Endothelial cell of umbilical vein (primary cell): Measurements from ENCODE around the gene IPPK. TPM values are rescaled to one million over a fixed set of nuclear protein-coding genes. Genes with fewer than 3 reads are reported as not detected.

ENCODE experiments used
- BruUV-seq: library from RNA; stranded (reverse); fragments of 400-500 nt; replicated peaks from 2 replicates; lab custom pipeline; 2021; lab: Mats Ljungman, UMichigan
- CTCF ChIA-PET: fragments of 300-600, 350-600 bp; sonication (Branson Sonifier 250); formaldehyde crosslinking; loops from one replicate; lab custom pipeline; 2021; ENCODE audit warnings: antibody characterized with exemption, inconsistent platforms; lab: Charles Lee
- POLR2A ChIA-PET: fragments of 300-600, 350-600 bp; sonication (Branson Sonifier 250); formaldehyde crosslinking; loops from one replicate; lab custom pipeline; 2021; ENCODE audit warnings: antibody characterized with exemption, inconsistent platforms; lab: Charles Lee
- DNase-seq: peaks from one replicate; pipeline ENCODE4 v3.0.0-alpha.2; 2011; ENCODE audit warnings: low read depth, low spot score
- FAIRE-seq: peaks from 2 replicates; lab custom pipeline; 2011; peaks lifted over from hg19 to GRCh38; lab: Jason Lieb, UNC
- H2AFZ ChIP-seq: 2 replicates; pipeline ENCODE4 v1.6.0; 2012; ENCODE audit warnings: low read depth, low read length, control low read depth, inconsistent platforms
- H3K27ac ChIP-seq: 2 replicates; pipeline ENCODE4 v1.5.1; 2011; ENCODE audit warnings: low read depth, mild to moderate bottlenecking, control low read depth, low read length, moderate library complexity; ENCODE audit not compliant: insufficient read depth
- H3K27me3 ChIP-seq, 2 experiments: 2 replicates each; pipeline versions ENCODE4 v1.6.0 to v1.6.1; 2011; ENCODE audit warnings: low read length in 2 of 2, mixed read lengths in 1 of 2; ENCODE audit not compliant: control insufficient read depth in 2 of 2, insufficient read depth in 2 of 2
- H3K36me3 ChIP-seq, 2 experiments: 2 replicates in 1 of 2; 3 replicates in 1 of 2; pipeline ENCODE4 v1.5.1; 2011; ENCODE audit warnings: low read length in 2 of 2, mild to moderate bottlenecking in 1 of 2, moderate library complexity in 1 of 2; ENCODE audit not compliant: control insufficient read depth in 2 of 2, insufficient read depth in 2 of 2; ENCODE audit errors: extremely low read depth in 1 of 2
- H3K4me1 ChIP-seq: 3 replicates; pipeline ENCODE4 v1.5.1; 2011; ENCODE audit warnings: mild to moderate bottlenecking, low read length; ENCODE audit not compliant: control insufficient read depth, insufficient read depth; ENCODE audit errors: extremely low read depth
- H3K4me2 ChIP-seq: 2 replicates; pipeline ENCODE4 v1.6.1; 2011; ENCODE audit warnings: low read length, control low read depth, mixed read lengths; ENCODE audit not compliant: insufficient read depth
- H3K4me3 ChIP-seq, 3 experiments: fragments of 200-600 bp in 1 of 3; sonication (generic), shearing (Covaris generic) in 1 of 3; replicated peaks in 1 of 3; 2 replicates each; pipeline ENCODE4 v1.5.1; 2011 to 2016; ENCODE audit warnings: control low read depth in 3 of 3, low read length in 3 of 3, mild to moderate bottlenecking in 2 of 3, inconsistent platforms in 1 of 3, low read depth in 1 of 3, moderate library complexity in 1 of 3; ENCODE audit not compliant: insufficient read depth in 1 of 3
- H3K79me2 ChIP-seq: 2 replicates; pipeline ENCODE4 v1.6.0; 2012; ENCODE audit warnings: low read length, inconsistent platforms; ENCODE audit not compliant: control insufficient read depth, insufficient read depth
- H3K9ac ChIP-seq: replicated peaks from 2 replicates; pipeline ENCODE3; 2011; ENCODE audit warnings: low read length, control low read depth; ENCODE audit not compliant: insufficient read depth; ENCODE audit errors: extremely low read depth
- H3K9me1 ChIP-seq: replicated peaks from 3 replicates; pipeline ENCODE4 v1.6.0; 2011; ENCODE audit warnings: mild to moderate bottlenecking, low read length; ENCODE audit not compliant: control insufficient read depth, insufficient read depth; ENCODE audit errors: extremely low read depth
- H3K9me3 ChIP-seq: replicated peaks from 2 replicates; pipeline ENCODE4 v1.5.1; 2012; ENCODE audit warnings: low read length, inconsistent platforms; ENCODE audit not compliant: control insufficient read depth, insufficient read depth
- H4K20me1 ChIP-seq: replicated peaks from 2 replicates; pipeline ENCODE3; 2011; ENCODE audit warnings: mild to moderate bottlenecking, low read length; ENCODE audit not compliant: control insufficient read depth, insufficient read depth; ENCODE audit errors: extremely low read depth
- EZH2 ChIP-seq: IDR thresholded peaks from 2 replicates; pipeline ENCODE4 v1.6.1; 2012; ENCODE audit warnings: borderline replicate concordance, low read depth, mild to moderate bottlenecking, moderate library complexity, low read length, inconsistent platforms; ENCODE audit not compliant: severe bottlenecking
- FOS ChIP-seq: IDR thresholded peaks from 2 replicates; pipeline ENCODE4 v1.6.1; 2011; ENCODE audit warnings: mild to moderate bottlenecking, low read length, moderate library complexity, borderline replicate concordance; ENCODE audit not compliant: insufficient read depth
- GATA2 ChIP-seq: IDR thresholded peaks from 2 replicates; pipeline ENCODE4 v1.7.0; 2011; ENCODE audit warnings: low read depth, mild to moderate bottlenecking, moderate library complexity, mixed read lengths, low read length; ENCODE audit not compliant: insufficient read length, insufficient read depth
- JUN ChIP-seq: IDR thresholded peaks from 2 replicates; pipeline ENCODE4 v1.6.1; 2011; ENCODE audit warnings: borderline replicate concordance, low read depth; ENCODE audit not compliant: insufficient read length, insufficient read depth
- MYC ChIP-seq: IDR thresholded peaks from one replicate; pipeline ENCODE4 v1.6.1; 2011; ENCODE audit warnings: mild to moderate bottlenecking, low read depth, low read length
- POLR2A ChIP-seq: IDR thresholded peaks from 2 replicates; pipeline ENCODE4 v1.6.1; 2012; ENCODE audit warnings: low read depth, mild to moderate bottlenecking, control low read depth, low read length
- POLR2AphosphoS5 ChIP-seq: IDR thresholded peaks from 2 replicates; pipeline ENCODE4 v1.6.1; 2012; ENCODE audit warnings: low read depth, mild to moderate bottlenecking, control low read depth, low read length, moderate library complexity; ENCODE audit not compliant: insufficient read depth
- dilution Hi-C: fragments of 300-500 bp; cut with MboI; formaldehyde crosslinking; loops from one replicate; pipeline ENCODE4 v1.15.0; 2019; ENCODE audit warnings: low sequenced_read_pairs; ENCODE audit not compliant: extremely low pct_ligation_motif_present
- intact Hi-C: fragments of 100-400 bp; cut with micrococcal nuclease; formaldehyde crosslinking; loops from one replicate; pipeline ENCODE4 v1.10.0; 2022
- polyA plus RNA-seq, 4 experiments: library from polyadenylated mRNA; depleted of rRNA in 3 of 4; stranded (reverse) in 3 of 4; unstranded in 1 of 4; fragments of >200 nt; gene quantifications; 2 replicates each; pipeline versions ENCODE4 v1.2.1 to v1.2.3, GENCODE V29; 2011 to 2012; ENCODE audit warnings: missing spikeins in 1 of 4
- total RNA-seq: library from RNA; stranded (reverse); gene quantifications from 2 replicates; pipeline ENCODE4 v1.2.3, GENCODE V29; 2021
- TF ChIP-seq, protein P1 (sequence below), 2 donors: IDR thresholded peaks; 1 replicate in 1 of 2; 2 replicates in 1 of 2; pipeline ENCODE4 v1.5.1; 2011; ENCODE audit warnings: low read length in 2 of 2, mild to moderate bottlenecking in 2 of 2, moderate library complexity in 2 of 2, control low read depth in 1 of 2, inconsistent platforms in 1 of 2, low read depth in 1 of 2; ENCODE audit not compliant: insufficient read depth in 1 of 2; ENCODE audit errors: extremely low read depth in 1 of 2
- TF ChIP-seq, protein P2 (sequence below): IDR thresholded peaks from 2 replicates; pipeline ENCODE4 v1.6.1; 2011; ENCODE audit not compliant: insufficient read depth, insufficient read length

IPPK gene
- total and polyA plus RNA-seq, 2 donors (not counting 3 experiments of a cell fraction or from before 2014, with no cell fraction given), result 14.0 to 28.0 TPM

DNA sequence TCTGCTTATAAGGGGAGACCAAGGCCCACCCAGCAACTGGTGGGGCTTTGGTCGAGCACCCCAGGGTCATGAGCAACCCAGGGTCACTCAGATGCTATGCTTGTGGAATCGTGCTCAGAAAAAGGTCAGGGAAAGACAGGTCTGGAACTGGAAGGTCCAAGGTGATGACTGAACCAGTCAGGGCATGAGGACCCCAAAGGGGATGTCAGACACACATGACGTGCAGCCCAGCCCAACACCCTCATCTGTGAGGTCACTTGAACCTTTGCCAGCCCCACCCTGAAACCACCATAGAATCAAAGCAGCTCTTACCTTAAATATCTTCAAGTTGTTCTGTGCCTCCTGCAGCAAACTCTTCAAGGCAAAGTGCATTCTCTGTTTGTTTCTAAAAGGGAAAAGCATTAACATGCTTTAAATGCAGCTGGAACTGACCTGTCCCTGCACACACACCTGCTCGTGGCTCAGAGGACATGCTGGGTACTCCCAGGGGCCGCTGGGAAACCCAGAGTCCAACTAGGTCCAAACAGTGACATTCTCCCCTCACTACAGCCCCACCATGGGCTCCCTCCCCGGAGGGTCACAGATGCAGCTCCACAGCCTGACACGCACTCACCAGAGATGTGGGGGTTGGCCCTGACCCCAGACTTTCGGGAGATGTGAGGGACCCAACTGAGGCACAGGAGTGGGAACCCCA is 29.4 kb downstream of the IPPK start:
- H3K36me3 ChIP-seq, result peaks cover 10 to 45% of the 10 kb centered on the region in 2 experiments
- no peaks in the 10 kb centered on the region for H3K27me3 ChIP-seq
- no peak overlapping the region for H3K4me3 ChIP-seq
- intact Hi-C loops (no loop called here), dilution Hi-C loops (no loop called here)
- H3K9me3 ChIP-seq, result no peaks in the 10 kb centered on the region
- no peak for TF ChIP-seq EZH2
- no peak for TF ChIP-seq JUN
- TF ChIP-seq FOS, result no peak
- TF ChIP-seq GATA2, result no peak
- TF ChIP-seq POLR2A, result no peak
- TF ChIP-seq, protein P1, sequence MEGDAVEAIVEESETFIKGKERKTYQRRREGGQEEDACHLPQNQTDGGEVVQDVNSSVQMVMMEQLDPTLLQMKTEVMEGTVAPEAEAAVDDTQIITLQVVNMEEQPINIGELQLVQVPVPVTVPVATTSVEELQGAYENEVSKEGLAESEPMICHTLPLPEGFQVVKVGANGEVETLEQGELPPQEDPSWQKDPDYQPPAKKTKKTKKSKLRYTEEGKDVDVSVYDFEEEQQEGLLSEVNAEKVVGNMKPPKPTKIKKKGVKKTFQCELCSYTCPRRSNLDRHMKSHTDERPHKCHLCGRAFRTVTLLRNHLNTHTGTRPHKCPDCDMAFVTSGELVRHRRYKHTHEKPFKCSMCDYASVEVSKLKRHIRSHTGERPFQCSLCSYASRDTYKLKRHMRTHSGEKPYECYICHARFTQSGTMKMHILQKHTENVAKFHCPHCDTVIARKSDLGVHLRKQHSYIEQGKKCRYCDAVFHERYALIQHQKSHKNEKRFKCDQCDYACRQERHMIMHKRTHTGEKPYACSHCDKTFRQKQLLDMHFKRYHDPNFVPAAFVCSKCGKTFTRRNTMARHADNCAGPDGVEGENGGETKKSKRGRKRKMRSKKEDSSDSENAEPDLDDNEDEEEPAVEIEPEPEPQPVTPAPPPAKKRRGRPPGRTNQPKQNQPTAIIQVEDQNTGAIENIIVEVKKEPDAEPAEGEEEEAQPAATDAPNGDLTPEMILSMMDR (IDR thresholded peaks at IDR 0.05; ENCODE audit: extremely low read depth in 1 of 2, insufficient read depth in 1 of 2, low read depth in 1 of 2, low read length in 2 of 2), result no peak
- TF ChIP-seq, protein P2, sequence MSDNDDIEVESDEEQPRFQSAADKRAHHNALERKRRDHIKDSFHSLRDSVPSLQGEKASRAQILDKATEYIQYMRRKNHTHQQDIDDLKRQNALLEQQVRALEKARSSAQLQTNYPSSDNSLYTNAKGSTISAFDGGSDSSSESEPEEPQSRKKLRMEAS, result no peak
- no peak for TF ChIP-seq MYC
- TF ChIP-seq POLR2AphosphoS5, result no peak
- H4K20me1 ChIP-seq, result no peaks in the 10 kb centered on the region
- no peak for FAIRE-seq
- H3K4me2 ChIP-seq, result no peak overlapping the region
- H3K27ac ChIP-seq, result no peak overlapping the region
- no peaks in the 10 kb centered on the region for H3K79me2 ChIP-seq
- H3K4me1 ChIP-seq, result no peaks in the 10 kb centered on the region
- CTCF ChIA-PET, result no interaction called here
- DNase-seq, result no peak
- H3K9ac ChIP-seq, result no peak overlapping the region
- no TSS peak for BruUV-seq
- no peaks in the 10 kb centered on the region for H3K9me1 ChIP-seq
- no peak overlapping the region for H2AFZ ChIP-seq
- POLR2A ChIA-PET, result no interaction called here
